DND-41 (cell line): Measurements from ENCODE around the gene EDN2.

Experiments
- EZH2 ChIP-seq: IDR thresholded peaks from 3 replicates; pipeline ENCODE4 v1.6.1; 2012; ENCODE audit warnings: borderline replicate concordance, low read depth, mild to moderate bottlenecking, moderate library complexity, low read length, inconsistent platforms; ENCODE audit not compliant: severe bottlenecking
- TF ChIP-seq, protein P1 (sequence below): IDR thresholded peaks from 2 replicates; pipeline ENCODE4 v1.5.1; 2012; ENCODE audit warnings: borderline replicate concordance, low read length, moderate library complexity, mild to moderate bottlenecking; ENCODE audit not compliant: poor library complexity, severe bottlenecking; ENCODE audit errors: extremely low read depth

- TF ChIP-seq, protein P1, sequence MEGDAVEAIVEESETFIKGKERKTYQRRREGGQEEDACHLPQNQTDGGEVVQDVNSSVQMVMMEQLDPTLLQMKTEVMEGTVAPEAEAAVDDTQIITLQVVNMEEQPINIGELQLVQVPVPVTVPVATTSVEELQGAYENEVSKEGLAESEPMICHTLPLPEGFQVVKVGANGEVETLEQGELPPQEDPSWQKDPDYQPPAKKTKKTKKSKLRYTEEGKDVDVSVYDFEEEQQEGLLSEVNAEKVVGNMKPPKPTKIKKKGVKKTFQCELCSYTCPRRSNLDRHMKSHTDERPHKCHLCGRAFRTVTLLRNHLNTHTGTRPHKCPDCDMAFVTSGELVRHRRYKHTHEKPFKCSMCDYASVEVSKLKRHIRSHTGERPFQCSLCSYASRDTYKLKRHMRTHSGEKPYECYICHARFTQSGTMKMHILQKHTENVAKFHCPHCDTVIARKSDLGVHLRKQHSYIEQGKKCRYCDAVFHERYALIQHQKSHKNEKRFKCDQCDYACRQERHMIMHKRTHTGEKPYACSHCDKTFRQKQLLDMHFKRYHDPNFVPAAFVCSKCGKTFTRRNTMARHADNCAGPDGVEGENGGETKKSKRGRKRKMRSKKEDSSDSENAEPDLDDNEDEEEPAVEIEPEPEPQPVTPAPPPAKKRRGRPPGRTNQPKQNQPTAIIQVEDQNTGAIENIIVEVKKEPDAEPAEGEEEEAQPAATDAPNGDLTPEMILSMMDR, result peak; percentile 45
- no peak for TF ChIP-seq EZH2
Observed at GRCh38 chr1:41503538-41504113, 19.1 kb upstream of the EDN2 start.
